PC-9 (cell line): ENCODE data around the gene FANK1. TPM values are rescaled to one million over a fixed set of nuclear protein-coding genes. Genes with fewer than 3 reads are reported as not detected.
A peak's percentile ranks its signal among the peaks of the same experiment; 100 is the strongest.

Experiments used
- BruUV-seq: library from RNA; stranded (reverse); fragments of 400-500 nt; replicated peaks from 2 replicates; lab custom pipeline; 2021; lab: Mats Ljungman, UMichigan
- CTCF ChIA-PET: fragments of 300-600 bp; sonication (Branson Sonifier 250); formaldehyde crosslinking; loops from one replicate; lab custom pipeline; 2022; ENCODE audit warnings: antibody characterized with exemption; lab: Charles Lee
- POLR2A ChIA-PET: fragments of 300-600 bp; sonication (Branson Sonifier 250); formaldehyde crosslinking; loops from one replicate; lab custom pipeline; 2022; ENCODE audit warnings: antibody characterized with exemption; ENCODE audit not compliant: unreplicated experiment; lab: Charles Lee
- DNase-seq, 2 experiments: peaks; one replicate each; pipeline versions ENCODE4 v3.0.0 to v3.0.0-alpha.2; 2015 to 2022; ENCODE audit warnings: mixed read lengths in 1 of 2
- H2AFZ ChIP-seq: fragments of 200-600 bp; sonication (generic); 2 replicates; pipeline ENCODE4 v1.8.1; 2017; ENCODE audit warnings: antibody characterized with exemption
- H3F3A ChIP-seq: fragments of 200-600 bp; sonication (generic); 2 replicates; pipeline ENCODE4 v1.8.1; 2017; ENCODE audit warnings: antibody characterized with exemption, mild to moderate bottlenecking, low read depth; ENCODE audit not compliant: insufficient read depth
- H3K27ac ChIP-seq: fragments of 200-600 bp; sonication (generic); 2 replicates; pipeline ENCODE4 v1.6.1; 2016; ENCODE audit warnings: mixed run types
- H3K27me3 ChIP-seq: fragments of 200-600 bp; sonication (generic); 2 replicates; pipeline ENCODE4 v1.6.1; 2016; ENCODE audit warnings: low read depth, mixed run types; ENCODE audit not compliant: insufficient read depth
- H3K36me3 ChIP-seq: fragments of 200-600 bp; sonication (generic); 2 replicates; pipeline ENCODE4 v1.6.1; 2016; ENCODE audit warnings: low read depth, mixed run types
- H3K4me1 ChIP-seq: fragments of 200-600 bp; sonication (generic); replicated peaks from 2 replicates; pipeline ENCODE4 v1.6.1; 2016; ENCODE audit warnings: mixed run types; ENCODE audit not compliant: insufficient read depth
- H3K4me2 ChIP-seq: fragments of 200-600 bp; sonication (generic); 2 replicates; pipeline ENCODE4 v1.6.1; 2017; ENCODE audit warnings: mixed run types
- H3K4me3 ChIP-seq: fragments of 200-600 bp; sonication (generic); 2 replicates; pipeline ENCODE4 v1.6.1; 2016; ENCODE audit warnings: mixed run types
- H3K79me2 ChIP-seq: fragments of 200-600 bp; sonication (generic); 2 replicates; pipeline ENCODE4 v1.6.1; 2017; ENCODE audit warnings: low read depth, mixed run types
- H3K9me2 ChIP-seq: fragments of 200-600 bp; sonication (generic); 2 replicates; pipeline ENCODE4 v1.8.1; 2017; ENCODE audit warnings: mild to moderate bottlenecking; ENCODE audit not compliant: insufficient read depth
- H3K9me3 ChIP-seq: fragments of 200-600 bp; sonication (generic); 2 replicates; pipeline ENCODE4 v1.8.1; 2016; ENCODE audit warnings: low read depth; ENCODE audit not compliant: insufficient read depth
- H4K20me1 ChIP-seq: fragments of 200-600 bp; sonication (generic); 2 replicates; pipeline ENCODE4 v1.8.1; 2017; ENCODE audit not compliant: insufficient read depth
- CTCF ChIP-seq: fragments of 200-600 bp; sonication (generic); conservative IDR thresholded peaks from 2 replicates; pipeline ENCODE4 v1.6.1; 2017; ENCODE audit warnings: mixed run types, antibody characterized with exemption, mild to moderate bottlenecking, moderate library complexity
- EZH2 ChIP-seq: fragments of 200-600 bp; sonication (generic); IDR thresholded peaks from 2 replicates; pipeline ENCODE4 v1.8.0; 2017; ENCODE audit warnings: antibody characterized with exemption, low read depth
- intact Hi-C: fragments of 100-400 bp; cut with micrococcal nuclease; formaldehyde crosslinking; loops from one replicate; pipeline ENCODE4 v1.10.0; 2022; ENCODE audit not compliant: unreplicated experiment
- total RNA-seq: library from RNA; stranded (reverse); gene quantifications from 2 replicates; pipeline ENCODE4 v1.2.3, GENCODE V29; 2021

The FANK1 gene
- total RNA-seq, 1 experiment from 2014 or later = 21.4 TPM

- no TSS peak for BruUV-seq
- Histone ChIP-seq H2AFZ (no peak overlapping the region), H4K20me1 (no peaks in the 10 kb centered on the region), H3K4me2 (no peak overlapping the region; the same call in 1 of the 2 replicates), H3K4me3 (no peak overlapping the region), H3K9me3 (no peaks in the 10 kb centered on the region), H3F3A (no peaks in the 10 kb centered on the region), H3K27ac (no peak overlapping the region), H3K79me2 (no peaks in the 10 kb centered on the region), H3K4me1 (peaks cover 20% of the 10 kb centered on the region), H3K9me2 (no peaks in the 10 kb centered on the region), H3K36me3 (no peaks in the 10 kb centered on the region), H3K27me3 (no peaks in the 10 kb centered on the region)
- CTCF ChIA-PET = no interaction called here
- TF ChIP-seq CTCF = no peak
- TF ChIP-seq EZH2 = no peak
- intact Hi-C loops = no loop called here
- DNase-seq = peak in 1 of 2 experiments; percentile 18
- POLR2A ChIA-PET = no interaction called here
Observed at GRCh38 chr10:126013489-126014281, 117.3 kb downstream of the FANK1 start.

GRCh38 chr10:126014309-126014708, 117.9 kb downstream of the FANK1 start:
- intact Hi-C loops = no loop called here
- no peak for TF ChIP-seq CTCF
- no peak for TF ChIP-seq EZH2
- H2AFZ ChIP-seq = no peak overlapping the region
- no peaks in the 10 kb centered on the region for H4K20me1 ChIP-seq
- no peak for DNase-seq
- no peaks in the 10 kb centered on the region for H3K36me3 ChIP-seq
- H3K27me3 ChIP-seq = no peaks in the 10 kb centered on the region
- no peak overlapping the region for H3K4me2 ChIP-seq
- BruUV-seq = no TSS peak
- peaks cover 20% of the 10 kb centered on the region for H3K4me1 ChIP-seq
- ChIA-PET CTCF (interaction anchor here (0.5 kb wide), 1 partner anchor 80 kb away, joined by 5 read pairs; no protein-coding TSS in a partner anchor), POLR2A (no interaction called here)
- no peak overlapping the region for H3K4me3 ChIP-seq
- no peaks in the 10 kb centered on the region for H3F3A ChIP-seq
- H3K9me2 ChIP-seq = no peaks in the 10 kb centered on the region
- H3K27ac ChIP-seq = no peak overlapping the region
- no peaks in the 10 kb centered on the region for H3K79me2 ChIP-seq
- H3K9me3 ChIP-seq = no peaks in the 10 kb centered on the region

GRCh38 chr10:126015413-126015812, 119.0 kb downstream of the FANK1 start:
- no peaks in the 10 kb centered on the region for H3K79me2 ChIP-seq
- no peak for DNase-seq
- H3K27ac ChIP-seq = no peak overlapping the region
- H2AFZ ChIP-seq = no peak overlapping the region
- no TSS peak for BruUV-seq
- no peaks in the 10 kb centered on the region for H3K36me3 ChIP-seq
- H3F3A ChIP-seq = no peaks in the 10 kb centered on the region
- H3K4me1 ChIP-seq = peaks cover 20% of the 10 kb centered on the region
- ChIA-PET CTCF (no interaction called here), POLR2A (no interaction called here)
- H3K4me3 ChIP-seq = no peak overlapping the region
- no peaks in the 10 kb centered on the region for H3K27me3 ChIP-seq
- no peaks in the 10 kb centered on the region for H3K9me3 ChIP-seq
- H3K9me2 ChIP-seq = no peaks in the 10 kb centered on the region
- no peaks in the 10 kb centered on the region for H4K20me1 ChIP-seq
- no peak for TF ChIP-seq CTCF
- TF ChIP-seq EZH2 = no peak
- intact Hi-C loops = no loop called here
- no peak overlapping the region for H3K4me2 ChIP-seq
